GM23338 (cell line): ENCODE data around the gene R3HDM1.

Experiments
- EZH2 ChIP-seq: fragments of 200-600 bp; sonication (generic); IDR thresholded peaks from one replicate; pipeline ENCODE4 v1.8.0; 2017; ENCODE audit warnings: antibody characterized with exemption, mild to moderate bottlenecking, low read depth; ENCODE audit not compliant: unreplicated experiment
- TF ChIP-seq, protein P1 (sequence below), 2 experiments: fragments of 200-600 bp in 1 of 2; sonication (generic) in 1 of 2; conservative IDR thresholded peaks; 2 replicates each; pipeline versions ENCODE4 v1.5.1 to v1.6.1; 2016 to 2017; ENCODE audit warnings: antibody characterized with exemption in 2 of 2, low read depth in 2 of 2, mild to moderate bottlenecking in 2 of 2, moderate library complexity in 1 of 2

GRCh38 chr2:135657806-135658582, 126.7 kb downstream of the R3HDM1 start:
- TF ChIP-seq, protein P1, sequence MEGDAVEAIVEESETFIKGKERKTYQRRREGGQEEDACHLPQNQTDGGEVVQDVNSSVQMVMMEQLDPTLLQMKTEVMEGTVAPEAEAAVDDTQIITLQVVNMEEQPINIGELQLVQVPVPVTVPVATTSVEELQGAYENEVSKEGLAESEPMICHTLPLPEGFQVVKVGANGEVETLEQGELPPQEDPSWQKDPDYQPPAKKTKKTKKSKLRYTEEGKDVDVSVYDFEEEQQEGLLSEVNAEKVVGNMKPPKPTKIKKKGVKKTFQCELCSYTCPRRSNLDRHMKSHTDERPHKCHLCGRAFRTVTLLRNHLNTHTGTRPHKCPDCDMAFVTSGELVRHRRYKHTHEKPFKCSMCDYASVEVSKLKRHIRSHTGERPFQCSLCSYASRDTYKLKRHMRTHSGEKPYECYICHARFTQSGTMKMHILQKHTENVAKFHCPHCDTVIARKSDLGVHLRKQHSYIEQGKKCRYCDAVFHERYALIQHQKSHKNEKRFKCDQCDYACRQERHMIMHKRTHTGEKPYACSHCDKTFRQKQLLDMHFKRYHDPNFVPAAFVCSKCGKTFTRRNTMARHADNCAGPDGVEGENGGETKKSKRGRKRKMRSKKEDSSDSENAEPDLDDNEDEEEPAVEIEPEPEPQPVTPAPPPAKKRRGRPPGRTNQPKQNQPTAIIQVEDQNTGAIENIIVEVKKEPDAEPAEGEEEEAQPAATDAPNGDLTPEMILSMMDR (conservative IDR thresholded peaks at IDR 0.05; ENCODE audit: low read depth in 2 of 2), result no peak
- TF ChIP-seq EZH2, result no peak
